Skeletal muscle satellite cell (primary cell): ENCODE measurements around the gene C2orf76.

Source experiments
- H3K27me3 ChIP-seq: 2 replicates; pipeline ENCODE4 v1.7.0; 2013; ENCODE audit warnings: low read length; ENCODE audit not compliant: control insufficient read depth, insufficient read depth
- H3K36me3 ChIP-seq: 2 replicates; pipeline ENCODE4 v1.7.0; 2013; ENCODE audit warnings: mild to moderate bottlenecking, control low read depth, low read length; ENCODE audit not compliant: insufficient read depth
- H3K4me1 ChIP-seq: 2 replicates; pipeline ENCODE4 v1.7.0; 2013; ENCODE audit warnings: low read length; ENCODE audit not compliant: control insufficient read depth, insufficient read depth
- H3K4me2 ChIP-seq: 2 replicates; pipeline ENCODE4 v1.7.0; 2013; ENCODE audit warnings: mild to moderate bottlenecking, low read length
- H3K4me3 ChIP-seq: 2 replicates; pipeline ENCODE4 v1.7.0; 2013; ENCODE audit warnings: low read length
- H3K9ac ChIP-seq: 2 replicates; pipeline ENCODE4 v1.7.0; 2013; ENCODE audit warnings: mild to moderate bottlenecking, low read depth, low read length, moderate library complexity
- H3K9me3 ChIP-seq: replicated peaks from 2 replicates; pipeline ENCODE4 v1.7.0; 2013; ENCODE audit warnings: mild to moderate bottlenecking, control low read depth, low read length

The C2orf76 gene

GRCh38 chr2:119354860-119355259 is 11.8 kb downstream of the C2orf76 start:
- Histone ChIP-seq H3K9ac (no peak overlapping the region), H3K36me3 (no peaks in the 10 kb centered on the region), H3K4me1 (no peaks in the 10 kb centered on the region), H3K27me3 (no peaks in the 10 kb centered on the region), H3K9me3 (no peaks in the 10 kb centered on the region), H3K4me2 (no peak overlapping the region), H3K4me3 (no peak overlapping the region)

- no peaks in the 10 kb centered on the region for H3K36me3 ChIP-seq
These were observed 14.3 kb downstream of the C2orf76 start for GRCh38 chr2:119352357-119352756.

GRCh38 chr2:119350311-119350998 is 16.2 kb downstream of the C2orf76 start:
- Histone ChIP-seq H3K4me3 (no peak overlapping the region), H3K36me3 (no peaks in the 10 kb centered on the region), H3K4me2 (no peak overlapping the region), H3K27me3 (no peaks in the 10 kb centered on the region), H3K4me1 (no peaks in the 10 kb centered on the region), H3K9me3 (no peaks in the 10 kb centered on the region), H3K9ac (no peak overlapping the region)

More at GRCh38 chr2:119352357-119352756, 14.3 kb downstream of the C2orf76 start:
- no peak overlapping the region for H3K4me2 ChIP-seq
- no peak overlapping the region for H3K4me3 ChIP-seq
- H3K27me3 ChIP-seq: no peaks in the 10 kb centered on the region
- H3K4me1 ChIP-seq: no peaks in the 10 kb centered on the region
- no peaks in the 10 kb centered on the region for H3K9me3 ChIP-seq
- no peak overlapping the region for H3K9ac ChIP-seq

DNA sequence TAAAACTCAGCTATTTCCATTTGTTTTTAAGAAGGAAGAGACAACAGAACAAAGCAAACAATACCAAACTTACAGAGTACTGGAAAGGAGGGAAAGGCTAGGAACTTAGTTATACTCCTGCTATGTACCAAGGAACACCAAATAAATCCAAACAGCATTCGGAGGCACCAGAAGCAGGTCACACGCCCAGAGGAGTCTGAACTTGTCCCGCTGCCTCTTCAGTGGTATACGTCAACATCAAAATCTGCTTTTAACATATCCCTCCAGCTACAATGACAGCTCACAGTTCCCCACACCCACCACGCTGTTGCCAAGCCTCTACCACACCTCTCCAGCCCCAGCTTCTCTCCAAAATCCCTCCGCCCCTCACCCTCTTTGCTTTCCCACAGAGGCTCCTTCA is 17.3 kb downstream of the C2orf76 start:
- Histone ChIP-seq H3K36me3 (no peaks in the 10 kb centered on the region), H3K4me2 (no peak overlapping the region), H3K4me1 (no peaks in the 10 kb centered on the region), H3K9me3 (no peaks in the 10 kb centered on the region), H3K4me3 (no peak overlapping the region), H3K27me3 (no peaks in the 10 kb centered on the region), H3K9ac (no peak overlapping the region)

GRCh38 chr2:119341684-119342083 is 24.9 kb downstream of the C2orf76 start:
- Histone ChIP-seq H3K4me3 (no peak overlapping the region), H3K9ac (no peak overlapping the region), H3K9me3 (no peaks in the 10 kb centered on the region)

GRCh38 chr2:119339562-119339923 is 27.1 kb downstream of the C2orf76 start:
- Histone ChIP-seq H3K9ac (no peak overlapping the region), H3K4me3 (no peak overlapping the region), H3K4me2 (no peak overlapping the region), H3K4me1 (no peaks in the 10 kb centered on the region), H3K36me3 (no peaks in the 10 kb centered on the region), H3K27me3 (no peaks in the 10 kb centered on the region), H3K9me3 (no peaks in the 10 kb centered on the region)

More at GRCh38 chr2:119341684-119342083, 24.9 kb downstream of the C2orf76 start:
- Histone ChIP-seq H3K36me3 (no peaks in the 10 kb centered on the region), H3K4me2 (no peak overlapping the region), H3K4me1 (no peaks in the 10 kb centered on the region), H3K27me3 (no peaks in the 10 kb centered on the region)

DNA sequence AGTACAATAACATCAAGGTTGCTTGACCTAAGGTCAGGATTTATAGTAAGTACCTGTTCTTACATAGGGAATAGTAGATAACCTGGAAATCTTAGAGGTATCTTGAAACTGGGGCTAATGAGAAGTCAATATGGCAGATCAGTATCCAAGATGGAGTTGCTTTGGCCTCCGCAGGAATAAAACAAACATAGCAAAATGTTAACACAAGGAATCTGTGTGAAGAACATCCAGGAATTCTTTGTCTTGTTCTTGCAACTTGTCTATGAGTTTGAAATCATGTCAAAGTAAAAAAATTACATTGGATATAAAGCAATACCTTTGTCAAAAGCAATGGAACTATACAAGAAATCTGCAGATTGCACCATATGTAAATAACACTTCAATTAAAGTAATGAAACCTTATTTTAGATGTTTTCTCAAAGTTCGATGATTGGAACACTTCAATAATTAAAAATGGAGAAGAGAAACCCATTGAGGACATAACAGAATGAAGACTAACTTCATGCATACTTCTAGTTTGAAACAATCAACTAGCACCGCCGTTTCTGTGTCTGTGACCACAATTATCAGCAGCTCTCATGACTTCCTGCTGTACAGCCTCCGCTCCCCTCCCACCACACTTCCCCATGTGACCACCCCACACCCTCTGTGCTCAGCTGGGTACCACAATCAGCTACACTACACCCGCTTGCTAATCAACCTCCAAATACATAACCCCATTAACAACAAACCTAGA is 27.6 kb downstream of the C2orf76 start:
- Histone ChIP-seq H3K9ac (no peak overlapping the region), H3K4me1 (no peaks in the 10 kb centered on the region), H3K4me2 (no peak overlapping the region), H3K27me3 (no peaks in the 10 kb centered on the region), H3K36me3 (no peaks in the 10 kb centered on the region), H3K9me3 (no peaks in the 10 kb centered on the region), H3K4me3 (no peak overlapping the region)

DNA sequence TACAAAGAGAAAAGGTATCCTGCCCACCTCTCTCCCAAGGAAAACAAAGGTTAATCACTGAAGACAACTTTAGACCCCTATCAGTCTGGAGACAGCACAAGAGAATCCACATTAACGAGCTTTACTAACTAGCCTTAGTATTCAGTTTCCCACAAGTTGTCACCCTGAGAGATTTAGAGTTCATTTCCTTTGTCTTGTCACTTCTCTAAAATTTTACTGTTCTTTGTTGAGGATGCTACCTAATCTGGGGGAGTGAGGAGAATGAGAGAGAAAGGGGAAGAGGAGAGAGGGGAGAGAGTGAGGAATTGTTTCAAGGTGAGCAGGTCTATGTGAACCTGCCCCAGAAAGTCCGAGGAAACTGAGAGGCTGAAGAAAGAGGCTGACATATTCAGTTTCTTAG is 28.4 kb downstream of the C2orf76 start:
- Histone ChIP-seq H3K9me3 (no peaks in the 10 kb centered on the region), H3K4me1 (no peaks in the 10 kb centered on the region), H3K36me3 (no peaks in the 10 kb centered on the region), H3K27me3 (no peaks in the 10 kb centered on the region), H3K4me3 (no peak overlapping the region), H3K4me2 (no peak overlapping the region), H3K9ac (no peak overlapping the region)

- Histone ChIP-seq H3K4me2 (no peak overlapping the region), H3K9me3 (no peaks in the 10 kb centered on the region), H3K27me3 (no peaks in the 10 kb centered on the region), H3K9ac (no peak overlapping the region), H3K4me3 (no peak overlapping the region), H3K4me1 (no peaks in the 10 kb centered on the region), H3K36me3 (no peaks in the 10 kb centered on the region)
These were observed 28.9 kb downstream of the C2orf76 start for GRCh38 chr2:119337749-119338148.

- Histone ChIP-seq H3K4me1 (no peaks in the 10 kb centered on the region), H3K9me3 (no peaks in the 10 kb centered on the region), H3K9ac (no peak overlapping the region), H3K4me3 (no peak overlapping the region), H3K27me3 (no peaks in the 10 kb centered on the region), H3K36me3 (no peaks in the 10 kb centered on the region), H3K4me2 (no peak overlapping the region)
These were observed 32.8 kb downstream of the C2orf76 start for GRCh38 chr2:119333833-119334232.

DNA sequence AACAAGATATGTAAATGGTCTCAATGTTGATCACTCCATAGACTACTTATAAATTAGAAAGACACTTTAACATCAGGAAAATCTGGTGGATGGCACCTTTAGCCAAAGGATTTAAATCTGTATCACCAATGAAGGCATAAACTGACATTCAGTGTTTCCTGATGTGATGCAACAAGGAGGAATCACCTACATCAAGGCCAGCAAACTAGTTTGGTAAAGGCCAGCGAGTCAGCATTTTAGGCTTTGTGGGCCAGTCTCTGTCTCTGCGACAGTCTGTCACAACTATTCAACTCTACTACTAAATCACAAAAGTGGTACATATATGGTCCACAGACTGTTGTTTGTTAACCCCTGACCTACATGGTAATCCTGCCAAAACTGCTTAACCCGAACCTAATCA is 33.3 kb downstream of the C2orf76 start:
- Histone ChIP-seq H3K9ac (no peak overlapping the region), H3K4me1 (no peaks in the 10 kb centered on the region), H3K36me3 (no peaks in the 10 kb centered on the region), H3K9me3 (no peaks in the 10 kb centered on the region), H3K4me2 (no peak overlapping the region), H3K4me3 (no peak overlapping the region), H3K27me3 (no peaks in the 10 kb centered on the region)

- Histone ChIP-seq H3K4me3 (no peak overlapping the region), H3K9ac (no peak overlapping the region), H3K4me1 (no peaks in the 10 kb centered on the region), H3K27me3 (no peaks in the 10 kb centered on the region), H3K36me3 (no peaks in the 10 kb centered on the region), H3K9me3 (no peaks in the 10 kb centered on the region), H3K4me2 (no peak overlapping the region)
These were observed 33.7 kb downstream of the C2orf76 start for GRCh38 chr2:119332953-119333352.
